ENCODE data around the gene MUC3A.
"Not testable (repeated sequence)": the region's sequence is repeated elsewhere in the genome, so short reads cannot be mapped to it uniquely, and the experiment has no call there.

Gene MUC3A

DNA sequence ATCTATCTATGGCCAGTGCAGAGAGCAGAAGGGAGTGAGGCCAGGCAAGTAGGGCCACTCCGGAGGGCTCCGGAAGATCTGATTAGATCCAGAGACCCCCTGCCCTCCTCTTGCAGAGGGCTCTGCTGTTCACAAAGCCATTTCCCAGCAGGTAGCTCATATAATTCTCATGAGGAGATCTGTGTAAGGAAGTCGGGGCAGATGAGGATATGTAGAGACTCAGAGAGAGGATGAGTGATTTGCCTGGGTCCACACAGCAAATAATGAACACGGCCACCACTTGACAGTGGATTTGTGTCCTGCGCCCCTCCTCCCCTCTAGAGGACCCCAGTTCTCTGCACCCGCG lies 22.6 kb downstream of the MUC3A start:
- in situ Hi-C loops (cut with HindIII; ENCODE audit: low sequenced_read_pairs): no loop called here
- no peak overlapping the region for H3K4me3 ChIP-seq (ENCODE audit: low read depth, low read length)
- TF ChIP-seq, protein P1, sequence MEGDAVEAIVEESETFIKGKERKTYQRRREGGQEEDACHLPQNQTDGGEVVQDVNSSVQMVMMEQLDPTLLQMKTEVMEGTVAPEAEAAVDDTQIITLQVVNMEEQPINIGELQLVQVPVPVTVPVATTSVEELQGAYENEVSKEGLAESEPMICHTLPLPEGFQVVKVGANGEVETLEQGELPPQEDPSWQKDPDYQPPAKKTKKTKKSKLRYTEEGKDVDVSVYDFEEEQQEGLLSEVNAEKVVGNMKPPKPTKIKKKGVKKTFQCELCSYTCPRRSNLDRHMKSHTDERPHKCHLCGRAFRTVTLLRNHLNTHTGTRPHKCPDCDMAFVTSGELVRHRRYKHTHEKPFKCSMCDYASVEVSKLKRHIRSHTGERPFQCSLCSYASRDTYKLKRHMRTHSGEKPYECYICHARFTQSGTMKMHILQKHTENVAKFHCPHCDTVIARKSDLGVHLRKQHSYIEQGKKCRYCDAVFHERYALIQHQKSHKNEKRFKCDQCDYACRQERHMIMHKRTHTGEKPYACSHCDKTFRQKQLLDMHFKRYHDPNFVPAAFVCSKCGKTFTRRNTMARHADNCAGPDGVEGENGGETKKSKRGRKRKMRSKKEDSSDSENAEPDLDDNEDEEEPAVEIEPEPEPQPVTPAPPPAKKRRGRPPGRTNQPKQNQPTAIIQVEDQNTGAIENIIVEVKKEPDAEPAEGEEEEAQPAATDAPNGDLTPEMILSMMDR (IDR thresholded peaks at IDR 0.05; ENCODE audit: low read depth, low read length, missing control alignments): no peak
- no peak for DNase-seq (ENCODE audit: low read depth)

DNA sequence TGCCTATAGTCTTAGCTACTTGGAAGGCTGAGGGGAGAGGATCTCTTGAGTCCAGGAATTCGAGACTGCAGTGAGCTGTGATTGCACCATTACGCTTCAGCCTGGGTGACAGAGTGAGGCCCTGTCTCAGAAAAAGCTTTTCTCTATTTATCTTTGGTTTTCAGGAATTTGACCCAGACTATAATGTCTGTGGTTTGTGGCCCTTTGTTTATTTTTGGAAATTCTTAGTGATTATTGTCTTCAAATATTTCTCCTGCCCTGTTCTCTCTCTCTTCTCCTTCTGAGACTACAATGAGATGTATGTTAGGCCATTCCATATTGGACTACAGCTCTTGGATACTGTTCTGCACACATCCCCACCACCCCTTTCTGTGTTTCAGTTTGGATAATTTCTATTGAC lies 24.7 kb downstream of the MUC3A start:
- in situ Hi-C loops (cut with HindIII; ENCODE audit: low sequenced_read_pairs): no loop called here
- TF ChIP-seq, protein P1 (IDR thresholded peaks at IDR 0.05; ENCODE audit: low read depth, low read length, missing control alignments): no peak
- no peak for DNase-seq (ENCODE audit: low read depth)
- no peak overlapping the region for H3K4me3 ChIP-seq (ENCODE audit: low read depth, low read length)

DNA sequence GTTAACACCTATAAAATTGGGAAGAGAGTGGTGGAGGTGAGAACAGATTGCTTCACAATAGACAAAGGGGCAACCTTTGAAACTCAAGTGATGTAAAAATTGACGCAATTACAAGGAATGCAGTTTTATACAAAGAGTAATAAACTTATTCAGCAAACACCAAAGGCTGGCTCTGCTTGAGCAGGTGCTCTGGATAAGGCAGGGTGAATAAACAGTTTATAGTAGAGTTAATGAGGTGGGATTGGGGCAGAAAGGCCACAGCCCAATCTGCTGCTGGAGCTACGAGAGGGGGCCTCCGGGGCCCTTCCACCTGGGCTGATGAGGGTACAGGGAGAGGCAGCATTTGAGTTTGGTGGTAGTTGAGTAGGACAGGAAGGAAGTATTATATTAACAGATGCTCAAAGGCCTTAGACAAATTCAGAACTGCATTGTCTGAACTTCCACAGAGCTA lies 26.1 kb downstream of the MUC3A start:
- DNase-seq (ENCODE audit: low read depth): no peak
- H3K4me3 ChIP-seq (ENCODE audit: low read depth, low read length): no peak overlapping the region
- TF ChIP-seq, protein P1 (IDR thresholded peaks at IDR 0.05; ENCODE audit: low read depth, low read length, missing control alignments): no peak
- in situ Hi-C loops (cut with HindIII; ENCODE audit: low sequenced_read_pairs): no loop called here

DNA sequence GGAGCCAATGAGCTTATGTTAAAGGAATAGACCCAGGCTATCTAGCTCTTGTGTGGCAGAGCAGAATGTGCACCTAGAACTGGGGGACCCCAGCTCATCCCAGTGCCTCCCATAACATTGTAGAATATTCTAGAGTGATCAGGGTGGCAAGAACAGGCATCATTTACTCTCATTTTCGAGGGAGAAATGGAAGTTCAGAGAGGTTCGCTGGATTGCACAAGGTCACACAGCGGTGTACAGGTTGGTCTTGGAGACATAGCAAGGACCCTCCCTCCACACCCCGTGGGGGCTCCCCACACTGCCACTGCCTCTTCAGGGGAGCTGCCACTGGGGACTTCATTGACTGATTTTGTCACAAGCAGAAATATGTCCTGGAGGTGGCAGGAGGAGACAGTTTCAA lies 29.0 kb downstream of the MUC3A start:
- TF ChIP-seq, protein P1 (IDR thresholded peaks at IDR 0.05; ENCODE audit: low read depth, low read length, missing control alignments): no peak
- no peak for DNase-seq (ENCODE audit: low read depth)
- no peak overlapping the region for H3K4me3 ChIP-seq (ENCODE audit: low read depth, low read length)
- in situ Hi-C loops (cut with HindIII; ENCODE audit: low sequenced_read_pairs): no loop called here

DNA sequence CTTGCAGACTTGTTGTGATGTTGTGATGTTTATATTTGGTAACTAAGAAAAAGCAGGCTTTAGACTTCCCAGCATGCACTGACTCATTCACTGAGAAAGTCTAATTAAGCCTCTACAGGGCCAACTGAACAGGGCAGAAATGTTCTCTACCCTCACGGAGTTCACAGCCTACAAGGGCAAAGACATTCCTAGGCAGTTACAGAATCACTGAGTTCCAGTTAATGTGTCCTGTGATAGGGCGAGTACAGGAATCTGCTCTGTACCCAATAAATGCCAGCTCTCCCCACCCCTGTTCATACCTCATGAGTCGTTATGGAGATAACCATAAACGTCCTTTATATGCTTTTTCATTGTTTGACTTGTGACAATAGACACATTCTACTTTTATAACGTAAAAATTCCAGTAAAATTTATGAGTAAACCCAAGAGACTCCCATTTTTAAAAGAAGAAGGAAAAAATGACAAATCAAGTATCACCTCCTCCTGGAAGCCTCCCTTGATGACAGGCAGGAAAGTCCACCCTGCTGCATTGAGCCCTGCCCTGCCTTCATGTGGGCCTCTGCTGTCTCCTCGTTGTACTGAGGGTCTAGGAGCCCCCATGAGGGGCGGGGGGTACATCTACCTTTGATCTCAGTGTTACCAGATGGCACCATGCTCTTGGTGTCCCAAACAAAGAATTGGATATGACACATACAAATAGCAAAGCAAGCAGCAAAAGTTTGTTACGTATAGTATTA lies 34.3 kb downstream of the MUC3A start:
- H3K4me3 ChIP-seq (ENCODE audit: low read depth, low read length): no peak overlapping the region
- TF ChIP-seq, protein P1 (IDR thresholded peaks at IDR 0.05; ENCODE audit: low read depth, low read length, missing control alignments): no peak
- in situ Hi-C loops (cut with HindIII; ENCODE audit: low sequenced_read_pairs): no loop called here
- no peak for DNase-seq (ENCODE audit: low read depth)

DNA sequence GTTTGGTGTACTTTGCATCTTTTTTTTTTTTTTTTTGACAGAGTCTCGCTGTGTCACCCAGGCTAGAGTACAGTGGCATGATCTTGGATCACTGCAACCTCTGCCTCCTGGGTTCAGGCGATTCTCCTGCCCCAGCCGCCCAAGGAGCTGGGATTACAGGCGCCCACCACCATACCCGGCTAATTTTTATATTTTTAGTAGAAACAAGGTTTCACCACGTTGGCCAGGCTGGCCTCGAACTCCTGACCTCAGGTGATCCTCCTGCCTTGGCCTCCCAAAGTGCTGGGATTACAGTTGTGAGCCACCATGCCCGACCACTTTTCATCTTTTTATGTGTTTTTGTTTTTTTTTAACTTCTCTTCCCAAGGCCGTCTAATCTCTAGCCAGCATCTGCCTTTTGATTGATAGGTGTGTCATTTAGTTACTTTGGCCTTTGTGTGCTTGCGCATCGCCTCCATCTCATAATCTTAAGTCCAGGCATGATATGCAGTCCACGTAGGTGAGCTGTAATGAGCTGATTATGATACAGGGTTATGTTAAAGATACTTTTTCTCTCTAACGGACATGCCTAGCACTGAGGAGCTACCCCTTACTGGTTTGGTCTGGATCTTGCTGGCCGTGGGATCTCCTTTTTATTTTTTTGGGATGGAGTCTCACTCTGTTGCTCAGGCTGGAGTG lies 35.0 kb downstream of the MUC3A start:
- DNase-seq (ENCODE audit: low read depth); in situ Hi-C loops (cut with HindIII; ENCODE audit: low sequenced_read_pairs); H3K4me3 ChIP-seq (ENCODE audit: low read depth, low read length): not testable (repeated sequence)

DNA sequence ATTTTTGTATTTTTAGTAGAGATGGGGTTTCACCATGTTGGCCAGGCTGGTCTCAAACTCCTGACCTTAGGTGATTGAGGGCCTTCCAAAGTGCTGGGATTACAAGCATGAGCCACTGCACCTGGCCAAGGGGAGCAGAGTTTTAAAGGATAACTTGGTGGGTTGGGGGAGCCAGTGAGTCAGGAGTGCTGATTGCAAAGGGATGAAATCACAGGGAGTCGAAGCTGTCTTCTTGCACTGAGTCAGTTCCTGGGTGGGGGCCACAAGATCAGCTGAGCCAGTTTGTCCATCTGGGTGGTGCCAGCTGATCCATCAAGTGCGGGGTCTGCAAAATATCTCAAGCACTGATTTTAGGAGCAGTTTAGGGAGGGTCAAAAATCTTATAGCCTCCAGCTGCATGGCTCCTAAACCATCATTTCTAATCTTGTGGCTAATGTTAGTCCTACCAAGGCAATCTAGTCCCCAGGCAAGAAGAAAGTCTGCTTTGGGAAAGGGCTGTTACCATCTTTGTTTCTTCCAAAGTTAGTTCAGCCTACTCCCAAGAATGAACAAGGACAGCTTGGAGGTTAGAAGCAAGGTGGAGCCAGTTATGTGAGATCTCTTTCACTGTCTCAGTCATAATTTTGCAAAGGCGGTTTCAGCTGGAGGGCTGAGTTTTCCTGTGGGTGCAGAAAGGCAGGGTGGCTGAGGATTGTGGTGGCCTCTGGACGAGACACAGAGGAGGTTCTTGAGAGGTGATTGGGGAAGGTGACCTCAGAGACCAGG lies 35.9 kb downstream of the MUC3A start:
- DNase-seq (ENCODE audit: low read depth); in situ Hi-C loops (cut with HindIII; ENCODE audit: low sequenced_read_pairs); H3K4me3 ChIP-seq (ENCODE audit: low read depth, low read length): not testable (repeated sequence)
